Upper lobe of left lung (tissue), 6 donors: ENCODE results near the gene CD164. TPM values are rescaled to one million over a fixed set of nuclear protein-coding genes. Genes with fewer than 3 reads are reported as not detected.

ENCODE experiments used
- ATAC-seq, 2 donors: fragments of 200-7000 bp; cut with Tn5 transposase; one replicate each; pipeline ENCODE4 v1.9.1; 2022; ENCODE audit warnings: mild to moderate bottlenecking in 2 of 2, moderate library complexity in 2 of 2; ENCODE audit not compliant: low FRiP score in 2 of 2
- DNase-seq, 2 donors: peaks; one replicate each; pipeline ENCODE4 v3.0.0-alpha.2; 2019 to 2020
- H3K27ac ChIP-seq, 4 donors: fragments of 200-600 bp; sonication (generic); one replicate each; pipeline ENCODE4 v1.5.1; 2016 to 2019
- H3K27me3 ChIP-seq, 4 donors: fragments of 200-600 bp; sonication (generic); one replicate each; pipeline ENCODE4 v1.5.1; 2017 to 2019
- H3K36me3 ChIP-seq, 4 donors: fragments of 200-600 bp; sonication (generic); one replicate each; pipeline ENCODE4 v1.5.1; 2016 to 2019
- H3K4me1 ChIP-seq, 4 donors: fragments of 200-600 bp; sonication (generic); one replicate each; pipeline ENCODE4 v1.5.1; 2018 to 2019
- H3K4me3 ChIP-seq, 4 donors: fragments of 200-600 bp; sonication (generic); one replicate each; pipeline ENCODE4 v1.5.1; 2017 to 2019; ENCODE audit warnings: mild to moderate bottlenecking in 2 of 4, moderate library complexity in 1 of 4
- H3K9me3 ChIP-seq, 4 donors: fragments of 200-600 bp; sonication (generic); one replicate each; pipeline ENCODE4 v1.5.1; 2018 to 2019
- EP300 ChIP-seq, 4 donors: sonication (generic); formaldehyde crosslinking; IDR thresholded peaks; one replicate each; pipeline ENCODE4 v1.5.1; 2017; ENCODE audit warnings: antibody characterized with exemption in 4 of 4, control low read depth in 2 of 4
- POLR2A ChIP-seq, 4 donors: fragments of 450-650 bp; IDR thresholded peaks; one replicate each; pipeline ENCODE4 v1.5.1; 2016 to 2017; ENCODE audit warnings: antibody characterized with exemption in 4 of 4, mild to moderate bottlenecking in 2 of 4
- POLR2AphosphoS5 ChIP-seq, 2 donors: sonication (generic); formaldehyde crosslinking; IDR thresholded peaks; one replicate each; pipeline ENCODE4 v1.5.1; 2017; ENCODE audit warnings: antibody characterized with exemption in 2 of 2
- WGBS, 2 donors: methylation state at CpG; one replicate each; pipeline ENCODE4 v1.1.5; 2017 to 2018; 5-methylcytosine and 5-hydroxymethylcytosine counted together
- total RNA-seq, 6 donors: library from RNA; depleted of rRNA in 4 of 6; stranded (reverse); fragments of >200 nt in 4 of 6; gene quantifications; one replicate each; pipeline versions ENCODE4 v1.1.0 to v1.2.1, GENCODE V29; 2016 to 2021
- TF ChIP-seq, protein P1 (sequence below), 6 experiments: fragments of 450-650 bp in 4 of 6; fragments of 200-600 bp in 2 of 6; sonication (generic) in 2 of 6; IDR thresholded peaks; one replicate each; pipeline ENCODE4 v1.5.1; 2016 to 2019; ENCODE audit warnings: antibody characterized with exemption in 6 of 6
- donor health status: DM: no; HTN: no; CAD: no; lungs with moderate emphysema.
- donor health status: DM: no; HTN: yes; CAD: no; lungs with severe emphysema.

The CD164 gene
- total RNA-seq, 6 donors from 2014 or later = 70.8 to 281 (median 218) TPM

DNA sequence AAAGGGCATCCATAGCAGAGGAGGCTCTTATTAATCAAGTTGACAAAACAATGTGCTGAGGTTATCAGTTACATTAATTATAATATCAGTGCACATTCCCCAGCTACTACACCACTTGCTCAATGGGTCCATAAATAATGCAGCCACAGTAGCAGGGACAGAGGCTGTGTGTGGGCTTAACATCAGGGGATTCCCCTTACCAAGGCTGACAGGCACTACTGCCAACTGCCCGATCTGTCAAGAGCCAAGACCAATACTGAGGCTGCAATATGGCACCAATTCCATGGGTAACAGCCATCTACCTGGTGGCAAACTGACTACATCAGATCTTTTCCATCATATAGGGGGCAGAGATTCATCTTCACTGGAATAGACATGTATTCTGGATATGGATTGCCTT lies 22.0 kb downstream of the CD164 start:
- no peak for DNase-seq
- H3K36me3 ChIP-seq = peaks cover 0 to 66% (median 37%) of the 10 kb centered on the region in 4 donors
- 100% methylated on average over 1 of the region's 1 CpG; no CpG with 5 or more reads in 1 of the 2 donors for WGBS, 2 donors

DNA sequence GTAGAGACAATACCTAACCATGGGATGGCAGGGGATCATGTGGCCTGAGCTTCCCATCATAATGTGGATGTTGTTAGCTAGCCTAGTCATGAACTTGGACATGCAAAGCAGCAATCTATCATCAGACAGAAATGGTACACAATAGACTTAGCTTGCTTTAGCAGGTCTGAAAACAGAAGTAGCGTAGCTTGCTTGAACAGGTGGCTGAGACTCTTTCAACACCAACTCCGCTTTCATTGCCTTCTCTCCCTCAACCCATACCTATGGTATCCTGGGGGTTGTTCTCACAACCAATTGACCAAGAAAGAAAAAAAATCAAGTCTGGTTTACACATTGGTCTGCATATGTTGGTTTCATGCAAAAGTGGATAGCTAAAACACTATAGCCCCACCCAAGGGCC lies 23.0 kb downstream of the CD164 start:
- DNase-seq (no peak), ATAC-seq (no peak)
- H3K4me3 ChIP-seq = no peak overlapping the region
- 90 to 98% methylated on average over 2 of the region's 2 CpGs for WGBS, 2 donors
- H3K9me3 ChIP-seq = peaks cover 0 to 8% (median 4%) of the 10 kb centered on the region in 4 donors
- no peak overlapping the region for H3K27ac ChIP-seq
- no peaks in the 10 kb centered on the region for H3K27me3 ChIP-seq
- H3K4me1 ChIP-seq = no peaks in the 10 kb centered on the region
- H3K36me3 ChIP-seq = peaks cover 0 to 64% (median 33%) of the 10 kb centered on the region in 4 donors
- TF ChIP-seq POLR2A (IDR thresholded peaks at IDR 0.05) (no peak), EP300 (IDR thresholded peaks at IDR 0.05) (no peak), POLR2AphosphoS5 (IDR thresholded peaks at IDR 0.05) (no peak)
- TF ChIP-seq, protein P1, sequence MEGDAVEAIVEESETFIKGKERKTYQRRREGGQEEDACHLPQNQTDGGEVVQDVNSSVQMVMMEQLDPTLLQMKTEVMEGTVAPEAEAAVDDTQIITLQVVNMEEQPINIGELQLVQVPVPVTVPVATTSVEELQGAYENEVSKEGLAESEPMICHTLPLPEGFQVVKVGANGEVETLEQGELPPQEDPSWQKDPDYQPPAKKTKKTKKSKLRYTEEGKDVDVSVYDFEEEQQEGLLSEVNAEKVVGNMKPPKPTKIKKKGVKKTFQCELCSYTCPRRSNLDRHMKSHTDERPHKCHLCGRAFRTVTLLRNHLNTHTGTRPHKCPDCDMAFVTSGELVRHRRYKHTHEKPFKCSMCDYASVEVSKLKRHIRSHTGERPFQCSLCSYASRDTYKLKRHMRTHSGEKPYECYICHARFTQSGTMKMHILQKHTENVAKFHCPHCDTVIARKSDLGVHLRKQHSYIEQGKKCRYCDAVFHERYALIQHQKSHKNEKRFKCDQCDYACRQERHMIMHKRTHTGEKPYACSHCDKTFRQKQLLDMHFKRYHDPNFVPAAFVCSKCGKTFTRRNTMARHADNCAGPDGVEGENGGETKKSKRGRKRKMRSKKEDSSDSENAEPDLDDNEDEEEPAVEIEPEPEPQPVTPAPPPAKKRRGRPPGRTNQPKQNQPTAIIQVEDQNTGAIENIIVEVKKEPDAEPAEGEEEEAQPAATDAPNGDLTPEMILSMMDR (IDR thresholded peaks at IDR 0.05) = no peak

More for the DNA sequence above, 22.0 kb downstream of the CD164 start:
- no peak overlapping the region for H3K4me3 ChIP-seq
- no peak for ATAC-seq
- H3K27ac ChIP-seq = no peak overlapping the region
- peaks cover 0 to 8% (median 4%) of the 10 kb centered on the region in 4 donors for H3K9me3 ChIP-seq
- no peaks in the 10 kb centered on the region for H3K27me3 ChIP-seq
- TF ChIP-seq POLR2AphosphoS5 (IDR thresholded peaks at IDR 0.05) (no peak), POLR2A (IDR thresholded peaks at IDR 0.05) (no peak), EP300 (IDR thresholded peaks at IDR 0.05) (no peak)
- TF ChIP-seq, protein P1 (IDR thresholded peaks at IDR 0.05) = no peak
- no peaks in the 10 kb centered on the region for H3K4me1 ChIP-seq

DNA sequence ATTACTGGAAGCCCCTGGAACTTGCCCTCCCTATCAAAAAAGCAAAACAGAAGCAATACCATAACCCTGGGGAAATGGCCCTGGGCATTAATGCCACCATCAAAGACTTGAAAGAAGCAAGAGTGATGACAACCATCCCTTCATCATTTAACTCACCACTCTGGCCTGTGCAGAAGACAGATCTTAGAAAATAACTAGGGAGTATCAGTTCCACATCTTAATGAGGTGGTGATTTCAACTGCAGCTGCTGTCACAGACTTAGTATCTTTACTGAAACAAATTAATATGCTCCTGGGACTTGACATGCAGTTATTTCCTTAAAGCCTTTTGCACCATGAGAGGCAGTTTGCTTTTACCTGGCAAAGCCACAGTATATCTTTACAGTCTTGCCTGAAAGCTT lies 24.1 kb downstream of the CD164 start:
- ATAC-seq (no peak), DNase-seq (no peak)
- H3K9me3 ChIP-seq = peaks cover 0 to 8% (median 4%) of the 10 kb centered on the region in 4 donors
- no peak for TF ChIP-seq EP300 (IDR thresholded peaks at IDR 0.05)
- TF ChIP-seq POLR2AphosphoS5 (IDR thresholded peaks at IDR 0.05) = no peak
- no peak for TF ChIP-seq POLR2A (IDR thresholded peaks at IDR 0.05)
- H3K4me1 ChIP-seq = peaks cover 0 to 1% (median 0%) of the 10 kb centered on the region in 4 donors
- H3K27ac ChIP-seq = no peak overlapping the region
- H3K4me3 ChIP-seq = no peak overlapping the region
- H3K27me3 ChIP-seq = no peaks in the 10 kb centered on the region
- H3K36me3 ChIP-seq = peaks cover 0 to 59% (median 38%) of the 10 kb centered on the region in 4 donors

DNA sequence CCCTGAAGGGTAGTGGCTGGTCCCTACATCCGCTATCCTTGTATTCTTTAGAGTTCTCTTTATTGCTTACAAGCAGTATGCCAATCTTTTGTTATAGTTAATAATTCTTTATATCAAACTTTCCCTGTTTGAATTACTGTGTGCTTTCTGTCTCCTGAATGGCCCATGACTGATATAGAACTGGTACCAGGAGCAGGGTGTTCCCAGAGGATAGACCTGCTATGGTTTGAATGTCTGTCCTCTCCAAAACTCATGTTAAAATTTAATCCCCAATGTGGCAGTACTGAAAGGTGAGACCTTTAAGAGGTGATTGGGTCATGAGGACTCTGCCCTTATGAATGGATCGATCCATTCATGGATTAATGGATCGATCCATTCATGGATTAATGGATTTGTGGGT lies 26.0 kb downstream of the CD164 start:
- DNase-seq (no peak), ATAC-seq (no peak)
- 95 to 100% methylated on average over 3 of the region's 3 CpGs for WGBS, 2 donors

DNA sequence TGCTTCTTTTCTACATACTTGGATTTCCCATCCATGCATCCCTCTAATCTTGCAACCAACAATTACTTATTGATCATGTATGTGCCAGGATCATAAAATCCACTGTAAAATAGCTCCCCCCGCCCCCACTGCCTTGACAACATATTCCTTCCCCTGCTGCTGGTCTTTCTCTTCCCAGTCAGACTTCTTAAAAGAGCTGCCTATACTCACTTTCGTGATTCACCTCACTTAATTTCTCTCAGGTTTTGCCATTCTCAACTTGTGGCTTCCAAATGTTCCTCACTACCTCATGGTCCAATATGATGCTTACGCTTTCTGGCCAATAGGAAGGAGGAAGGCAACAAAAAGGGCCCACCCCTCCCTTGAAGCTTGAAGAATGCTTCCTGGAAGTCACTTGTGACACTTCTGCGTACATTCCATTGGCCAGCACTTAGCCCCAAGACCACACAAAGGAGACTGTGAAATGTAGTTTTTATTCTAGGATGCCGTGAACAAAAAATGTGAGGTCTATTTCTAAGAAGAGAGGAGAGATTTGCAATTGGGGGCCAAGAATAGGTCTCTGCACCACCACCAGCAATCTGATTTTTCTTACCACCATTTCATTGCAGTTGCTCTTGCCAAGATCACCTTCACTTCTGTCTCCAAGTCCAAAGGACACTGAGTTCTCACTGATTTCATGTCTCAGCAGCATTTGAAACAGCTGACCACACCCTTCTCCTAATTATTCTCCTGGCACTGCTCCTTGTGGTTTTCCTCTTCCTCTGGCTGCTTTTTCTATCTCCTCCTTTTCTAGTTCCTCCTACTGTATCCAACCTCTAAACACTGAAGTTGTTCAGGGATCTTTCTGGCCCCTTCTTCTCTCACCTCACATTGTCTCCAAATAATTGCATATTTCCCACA lies 30.8 kb downstream of the CD164 start:
- no peak for TF ChIP-seq POLR2A (IDR thresholded peaks at IDR 0.05)
- TF ChIP-seq, protein P1 (IDR thresholded peaks at IDR 0.05) = no peak
- TF ChIP-seq EP300 (IDR thresholded peaks at IDR 0.05) = no peak
- no peak for TF ChIP-seq POLR2AphosphoS5 (IDR thresholded peaks at IDR 0.05)
- no peaks in the 10 kb centered on the region for H3K27me3 ChIP-seq
- peaks cover 0 to 6% (median 3%) of the 10 kb centered on the region in 4 donors for H3K9me3 ChIP-seq
- H3K36me3 ChIP-seq = peaks cover 0 to 19% (median 7%) of the 10 kb centered on the region in 4 donors
- no peak overlapping the region for H3K4me3 ChIP-seq
- DNase-seq (no peak), ATAC-seq (peak in 1 of 2 donors; percentile 71)
- peaks cover 18 to 30% (median 23%) of the 10 kb centered on the region in 4 donors for H3K4me1 ChIP-seq
- H3K27ac ChIP-seq = no peak overlapping the region
- WGBS, 2 donors = 89 to 90% methylated on average over 5 of the region's 5 CpGs

More for the DNA sequence above, 26.0 kb downstream of the CD164 start:
- Histone ChIP-seq H3K36me3 (peaks cover 0 to 46% (median 23%) of the 10 kb centered on the region in 4 donors), H3K4me1 (peaks cover 8 to 12% (median 10%) of the 10 kb centered on the region in 4 donors), H3K27ac (no peak overlapping the region), H3K9me3 (peaks cover 0 to 8% (median 4%) of the 10 kb centered on the region in 4 donors), H3K4me3 (no peak overlapping the region), H3K27me3 (no peaks in the 10 kb centered on the region)
- TF ChIP-seq, protein P1 (IDR thresholded peaks at IDR 0.05) = no peak
- TF ChIP-seq EP300 (IDR thresholded peaks at IDR 0.05) (no peak), POLR2AphosphoS5 (IDR thresholded peaks at IDR 0.05) (no peak), POLR2A (IDR thresholded peaks at IDR 0.05) (no peak)
